C4-2B (cell line): ENCODE results near the gene UGT3A2.

Experiments
- ZFX ChIP-seq: fragments of 450-650 bp; IDR thresholded peaks from 2 replicates; pipeline ENCODE4 v1.6.1; 2017
- TF ChIP-seq, protein P1 (sequence below): fragments of 450-650 bp; conservative IDR thresholded peaks from 2 replicates; pipeline ENCODE4 v1.5.1; 2017; ENCODE audit warnings: mild to moderate bottlenecking

DNA sequence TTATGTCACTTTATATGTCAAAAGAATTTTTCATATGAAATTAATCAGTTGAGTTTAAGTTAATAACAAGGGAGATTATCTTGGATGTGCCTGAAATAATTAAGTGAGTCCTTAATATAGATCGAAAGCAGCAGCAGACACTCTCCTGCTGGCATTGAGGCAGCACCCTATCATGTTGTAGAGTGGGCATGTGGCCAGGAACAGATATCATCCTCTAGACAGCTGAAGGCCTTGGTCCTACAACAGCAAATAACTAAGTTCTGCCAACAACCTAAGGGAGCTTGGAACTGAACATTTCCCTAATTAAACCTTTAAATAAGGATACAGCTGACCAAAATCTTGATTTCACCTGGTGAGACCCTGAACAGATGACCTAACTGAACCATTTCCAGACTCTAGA lies 49.7 kb downstream of the UGT3A2 start:
- TF ChIP-seq, protein P1, sequence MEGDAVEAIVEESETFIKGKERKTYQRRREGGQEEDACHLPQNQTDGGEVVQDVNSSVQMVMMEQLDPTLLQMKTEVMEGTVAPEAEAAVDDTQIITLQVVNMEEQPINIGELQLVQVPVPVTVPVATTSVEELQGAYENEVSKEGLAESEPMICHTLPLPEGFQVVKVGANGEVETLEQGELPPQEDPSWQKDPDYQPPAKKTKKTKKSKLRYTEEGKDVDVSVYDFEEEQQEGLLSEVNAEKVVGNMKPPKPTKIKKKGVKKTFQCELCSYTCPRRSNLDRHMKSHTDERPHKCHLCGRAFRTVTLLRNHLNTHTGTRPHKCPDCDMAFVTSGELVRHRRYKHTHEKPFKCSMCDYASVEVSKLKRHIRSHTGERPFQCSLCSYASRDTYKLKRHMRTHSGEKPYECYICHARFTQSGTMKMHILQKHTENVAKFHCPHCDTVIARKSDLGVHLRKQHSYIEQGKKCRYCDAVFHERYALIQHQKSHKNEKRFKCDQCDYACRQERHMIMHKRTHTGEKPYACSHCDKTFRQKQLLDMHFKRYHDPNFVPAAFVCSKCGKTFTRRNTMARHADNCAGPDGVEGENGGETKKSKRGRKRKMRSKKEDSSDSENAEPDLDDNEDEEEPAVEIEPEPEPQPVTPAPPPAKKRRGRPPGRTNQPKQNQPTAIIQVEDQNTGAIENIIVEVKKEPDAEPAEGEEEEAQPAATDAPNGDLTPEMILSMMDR, result no peak
- no peak for TF ChIP-seq ZFX
